AG08395 (cell line): ENCODE data around the gene PHF19.

Source experiments
- DNase-seq: peaks from one replicate; pipeline ENCODE4 v3.0.0; 2012; ENCODE audit warnings: mixed read lengths, low spot score

Gene PHF19

DNA sequence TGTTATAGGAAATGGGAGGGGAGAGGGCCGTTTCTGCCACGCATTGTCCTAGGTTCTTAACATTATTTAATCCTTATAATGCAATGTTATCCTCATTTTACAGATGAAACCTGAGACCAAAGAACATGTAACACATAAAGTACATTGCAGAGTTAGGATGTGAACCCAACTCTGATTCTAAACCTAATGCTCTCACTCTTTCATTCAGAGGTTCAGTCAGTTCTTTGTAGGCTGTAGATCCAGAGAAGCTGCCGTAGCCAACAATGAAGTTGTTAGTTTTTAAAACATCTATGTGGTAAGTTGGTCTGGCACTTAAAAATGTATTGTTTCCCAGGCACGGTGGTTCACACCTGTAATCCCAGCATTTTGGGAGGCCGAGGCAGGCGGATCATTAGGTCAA, 23.8 kb downstream of the PHF19 start:
- DNase-seq = no peak

DNA sequence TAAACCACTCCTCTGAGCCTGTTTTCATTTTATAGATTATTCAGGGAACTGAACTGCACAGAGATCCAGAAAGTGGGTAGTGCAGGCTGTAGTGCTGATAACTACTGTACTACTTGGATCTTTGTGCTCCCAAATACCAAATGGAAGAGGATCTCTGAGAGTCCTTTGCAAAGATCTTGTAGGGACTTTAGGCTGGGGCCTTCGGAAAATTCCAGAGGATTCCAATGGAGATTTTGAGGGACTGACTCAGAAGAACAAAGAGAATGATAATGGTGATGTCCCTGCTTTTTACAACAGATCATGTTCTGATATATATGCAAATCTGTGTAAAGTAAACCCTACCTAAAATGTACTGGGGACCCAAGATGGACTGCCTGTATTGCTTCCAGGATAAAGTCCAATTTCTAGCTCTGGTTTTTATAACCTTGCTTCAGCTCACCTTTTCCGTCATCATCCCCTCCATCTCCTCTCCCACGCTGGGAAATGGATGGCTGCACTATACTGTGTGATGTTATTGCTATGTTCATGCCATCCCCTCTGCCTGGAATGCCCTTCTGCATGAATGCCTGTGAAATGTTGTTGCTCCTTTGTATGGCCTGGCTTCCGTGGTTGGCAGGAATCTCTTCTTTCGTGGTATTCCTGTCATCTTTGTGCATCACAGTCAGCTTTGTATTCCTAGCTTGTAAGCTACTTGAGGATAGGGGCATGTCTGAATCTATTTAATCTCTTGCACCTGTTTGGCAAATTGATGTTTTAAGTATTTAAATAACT, 24.6 kb downstream of the PHF19 start:
- no peak for DNase-seq

DNA sequence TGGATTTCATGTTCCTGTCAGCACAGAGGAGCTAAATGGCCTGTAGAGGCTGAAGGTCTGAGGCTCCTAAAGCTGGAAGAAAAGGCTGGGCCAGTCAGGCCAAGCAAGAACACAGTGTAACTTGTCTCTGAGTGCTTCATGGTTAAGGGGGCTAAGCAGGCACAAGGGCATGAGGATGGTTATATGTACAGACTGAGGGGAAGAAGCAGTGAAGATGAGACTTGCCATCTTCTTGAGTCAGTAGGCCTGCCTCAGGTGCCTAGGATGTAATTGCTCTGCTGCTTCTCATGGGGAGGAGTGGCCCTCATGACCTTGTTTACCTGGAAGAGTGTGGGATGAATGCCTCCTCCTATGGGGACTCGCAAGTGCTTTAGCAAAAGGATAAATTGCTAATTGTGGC, 25.5 kb downstream of the PHF19 start:
- DNase-seq = no peak

DNA sequence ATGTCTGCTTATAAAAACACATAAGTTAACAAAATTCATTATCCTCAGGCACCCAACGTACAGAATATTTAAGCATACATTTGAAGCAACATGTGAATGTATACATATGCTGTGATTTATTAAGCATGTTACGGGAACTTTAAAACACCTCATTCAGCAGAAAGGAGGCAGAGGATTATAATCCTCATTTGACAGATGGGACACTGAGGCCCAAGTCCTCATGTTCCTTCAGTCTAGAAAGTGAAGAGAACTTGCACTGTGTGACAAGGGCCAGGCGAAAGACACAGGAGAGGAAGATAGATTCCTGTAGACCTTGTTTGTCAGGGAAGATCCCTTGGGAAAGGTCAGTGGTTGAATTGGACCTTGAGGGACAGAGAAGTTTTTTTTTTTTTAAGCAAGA, 26.7 kb downstream of the PHF19 start:
- no peak for DNase-seq

DNA sequence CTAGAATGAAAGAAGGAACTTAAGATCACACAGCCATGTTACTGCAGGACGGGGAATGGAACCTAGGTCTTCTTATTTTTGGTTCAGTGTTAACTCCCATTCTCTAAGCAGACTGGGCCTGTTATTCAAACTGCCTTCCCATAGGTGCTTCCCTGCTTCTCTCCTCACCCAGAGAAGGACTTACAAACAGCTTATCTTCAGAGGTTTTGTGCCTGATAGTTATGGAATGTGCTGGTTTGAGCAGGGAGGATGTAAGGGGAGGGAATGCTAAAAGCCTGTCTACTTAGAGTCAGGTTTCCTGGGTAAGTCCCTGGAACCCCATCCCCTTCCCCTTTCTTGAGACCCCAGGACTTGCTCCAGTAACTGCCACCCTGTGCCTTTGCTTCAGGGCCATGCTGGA, 30.1 kb downstream of the PHF19 start:
- DNase-seq = no peak

DNA sequence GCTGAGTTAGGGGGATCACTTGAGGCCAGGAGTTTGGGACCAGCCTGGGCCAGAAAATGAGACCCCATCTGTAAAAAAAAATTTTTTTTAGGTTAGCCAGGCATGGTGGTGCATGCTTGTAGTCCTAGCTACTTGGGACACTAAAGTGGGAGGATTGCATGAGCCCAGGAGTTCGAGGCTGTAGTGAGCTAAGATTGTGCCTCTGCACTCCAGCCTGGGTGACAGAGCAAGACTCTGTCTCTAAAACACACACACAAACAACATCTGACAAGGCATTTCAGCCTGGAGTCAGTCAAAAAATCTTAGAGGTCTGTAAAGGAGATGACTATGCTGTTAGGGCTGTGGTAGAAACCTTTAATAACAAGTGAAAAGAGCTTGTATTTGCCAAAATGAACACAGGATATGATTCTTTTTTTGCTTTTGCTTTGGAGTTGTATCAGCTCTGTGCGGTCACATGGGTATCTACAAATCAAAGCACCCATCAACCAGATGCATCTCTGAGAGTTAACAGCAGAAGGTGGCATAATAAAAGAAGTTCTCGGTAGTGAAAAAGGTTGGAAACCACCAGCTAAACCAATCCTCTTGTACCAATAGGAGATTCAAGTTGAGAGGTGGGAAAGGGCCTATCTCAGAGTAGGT, 30.6 kb downstream of the PHF19 start:
- DNase-seq = no peak

DNA sequence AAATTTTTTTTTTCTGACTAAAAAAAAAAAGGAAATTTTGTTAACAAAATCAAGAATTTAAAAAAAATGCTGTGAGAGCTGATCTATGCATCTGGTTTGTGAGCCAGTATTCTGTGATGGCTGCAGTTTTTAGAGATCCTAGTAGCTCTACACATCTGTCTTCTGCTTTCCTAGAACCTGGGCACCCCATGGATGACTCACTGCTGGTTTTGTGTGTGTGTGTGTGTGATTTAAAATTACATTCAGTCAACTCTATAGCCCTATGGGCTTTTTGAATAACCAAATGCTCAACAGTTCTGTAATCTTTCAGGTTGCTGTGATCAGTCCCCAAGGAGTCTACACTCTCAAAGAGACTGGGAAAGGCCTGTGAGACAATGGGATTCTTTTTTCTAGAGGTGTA, 31.7 kb downstream of the PHF19 start:
- DNase-seq = no peak

DNA sequence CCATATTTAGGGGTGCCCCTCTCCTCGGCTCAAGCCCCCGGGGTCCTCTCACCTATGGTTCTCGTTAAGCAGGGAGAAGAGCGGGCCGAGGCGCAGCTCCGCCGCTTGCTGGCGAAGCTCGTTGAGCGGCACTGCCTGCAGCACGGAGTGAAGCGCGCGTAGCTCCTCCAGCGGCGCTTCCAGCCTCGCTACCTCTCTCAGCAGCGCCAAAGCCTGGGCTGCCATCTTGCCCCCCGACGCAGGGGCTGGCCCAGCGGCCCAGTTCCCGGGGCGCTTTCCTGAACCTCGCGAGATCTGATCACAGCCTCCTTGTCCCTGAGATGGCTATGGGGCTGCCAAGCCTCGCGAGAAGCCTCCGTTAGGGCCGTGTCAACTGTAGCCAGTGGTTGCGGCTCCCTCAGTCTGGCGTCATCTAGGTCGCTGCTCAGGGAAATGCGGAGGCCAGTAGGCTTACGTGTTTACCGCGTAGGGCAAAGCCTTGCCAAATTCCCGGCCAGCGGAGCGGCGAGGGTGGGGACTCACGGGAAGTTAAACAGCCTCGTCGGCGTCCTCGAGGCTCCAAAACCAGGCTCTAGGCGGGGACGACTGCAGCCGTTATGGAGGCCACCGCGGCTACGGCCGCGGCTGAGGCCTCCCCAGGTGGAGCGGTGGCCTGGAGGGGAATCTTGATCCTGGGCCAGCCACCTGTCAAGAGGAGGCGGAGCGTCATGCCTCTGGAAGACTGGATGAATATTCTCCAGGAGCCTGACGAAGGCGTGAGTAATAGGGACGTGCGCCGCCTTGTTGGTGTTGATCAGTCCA, 34.1 kb downstream of the PHF19 start, which contains the start of gene PSMD5:
PSMD5 (minus strand) TSS at position 238 of the 801 bp plus-strand sequence; CDS start at position 225, 13 bp downstream.
- peak; percentile 98 for DNase-seq

DNA sequence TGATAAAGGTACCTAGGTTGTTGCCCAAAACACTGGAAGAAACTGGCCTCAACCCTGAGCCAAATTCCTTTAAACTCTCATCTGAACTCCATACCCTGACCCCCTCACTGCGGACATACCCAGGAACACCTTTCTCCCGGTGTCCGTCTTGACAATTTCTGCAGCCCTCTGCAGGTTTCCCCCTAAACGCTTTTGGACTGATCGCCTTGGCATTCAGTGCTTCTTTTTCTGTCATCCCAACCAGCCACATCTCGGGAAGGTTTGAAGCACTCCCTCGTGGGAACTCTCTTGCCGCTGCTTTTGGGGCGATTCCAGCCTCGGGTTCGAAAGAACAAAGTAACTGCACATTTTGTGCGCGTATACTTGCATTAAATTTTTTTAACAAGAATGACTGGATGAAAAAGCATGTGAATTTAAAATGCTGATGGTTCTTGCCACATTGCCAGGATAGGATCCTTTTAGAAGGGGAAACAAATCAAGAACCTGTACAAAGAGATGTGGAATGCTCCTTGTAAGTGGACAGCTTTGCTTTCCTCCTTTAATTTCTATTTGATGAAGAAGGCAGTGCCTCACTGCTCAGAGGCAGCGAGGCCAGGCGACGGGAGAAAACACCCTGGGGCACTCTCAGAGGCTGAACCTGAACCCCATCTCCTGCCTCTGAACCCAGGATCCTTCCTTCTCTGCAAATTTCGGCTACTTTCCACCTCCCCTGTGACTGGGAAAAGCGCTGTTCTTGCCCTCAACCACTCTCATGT, 34.9 kb downstream of the PHF19 start:
- DNase-seq = peak; percentile 5

DNA sequence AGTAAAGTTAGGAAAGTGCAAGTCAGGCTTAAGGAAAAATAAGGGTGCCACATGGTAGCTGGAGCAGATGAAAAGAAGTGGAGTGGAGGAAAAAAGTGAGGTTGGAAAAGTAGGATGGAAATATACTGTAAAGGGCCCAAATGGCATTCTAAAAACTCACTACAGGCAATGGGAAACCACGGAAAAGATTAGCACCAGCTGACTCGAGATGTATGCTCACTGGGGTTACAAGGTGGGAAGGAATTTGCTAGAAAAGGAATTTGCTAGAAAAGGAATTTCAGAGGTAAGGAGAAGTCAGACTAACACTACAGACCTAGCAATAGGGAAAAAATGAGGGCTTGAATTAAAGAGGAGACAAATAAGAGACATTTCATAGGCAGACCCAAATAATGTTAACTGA, 37.8 kb downstream of the PHF19 start:
- peak; percentile 23 for DNase-seq

DNA sequence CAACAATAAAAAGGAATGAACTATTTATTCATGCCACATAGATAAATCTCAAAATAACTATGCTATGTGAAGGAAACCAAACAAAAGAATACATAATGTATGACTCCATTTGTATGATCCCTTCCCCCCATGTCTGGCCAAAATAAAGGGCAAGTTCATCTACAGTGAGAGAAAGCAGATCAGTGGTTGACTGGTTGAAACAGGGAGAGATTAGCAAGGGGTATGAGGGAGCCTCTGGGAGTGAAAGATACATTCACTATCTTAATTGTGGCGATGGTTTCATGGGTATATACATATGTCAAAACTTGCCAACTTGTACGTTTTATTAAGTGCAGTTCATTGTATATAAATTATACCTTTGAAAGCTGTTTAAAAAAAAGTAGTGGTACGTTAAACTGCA, 39.1 kb downstream of the PHF19 start:
- DNase-seq = no peak

DNA sequence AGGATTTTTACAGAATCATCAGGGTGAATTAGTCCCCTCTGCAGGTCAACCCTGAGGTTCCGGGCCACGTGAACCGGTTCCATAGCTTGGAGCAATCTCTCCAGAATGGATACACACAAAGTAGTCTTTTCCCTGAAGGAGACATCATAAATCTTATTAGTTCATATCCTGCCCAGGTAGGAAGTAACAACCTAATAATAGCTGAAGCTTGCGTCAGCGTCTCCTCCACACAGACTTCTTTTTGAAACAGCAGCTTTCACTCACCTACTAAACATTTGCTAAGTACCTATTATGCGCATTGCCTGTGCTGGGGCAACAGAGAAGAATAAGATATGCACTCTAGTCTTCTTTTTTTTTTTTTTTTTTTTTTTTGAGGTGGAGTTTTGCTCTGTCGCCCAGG, 43.7 kb downstream of the PHF19 start:
- DNase-seq = no peak

DNA sequence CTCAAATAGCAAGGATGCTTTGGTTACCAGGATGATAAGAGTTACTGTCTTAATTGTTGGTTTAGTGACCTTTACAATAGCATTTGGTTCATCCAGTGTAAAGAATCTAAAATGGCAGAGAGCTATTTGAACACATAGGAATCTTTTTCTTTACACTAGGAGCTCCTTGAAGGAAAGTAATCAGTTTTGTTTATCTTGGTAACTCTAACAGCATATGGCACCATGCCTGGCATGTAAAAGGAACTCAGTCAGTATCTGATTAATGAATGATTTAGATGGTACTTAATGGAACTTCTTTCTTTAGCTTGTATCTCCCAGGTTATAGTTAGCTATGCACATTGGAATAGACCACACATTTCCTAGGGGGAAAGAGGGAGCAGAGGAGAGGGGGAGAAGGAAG, 44.2 kb downstream of the PHF19 start:
- no peak for DNase-seq

DNA sequence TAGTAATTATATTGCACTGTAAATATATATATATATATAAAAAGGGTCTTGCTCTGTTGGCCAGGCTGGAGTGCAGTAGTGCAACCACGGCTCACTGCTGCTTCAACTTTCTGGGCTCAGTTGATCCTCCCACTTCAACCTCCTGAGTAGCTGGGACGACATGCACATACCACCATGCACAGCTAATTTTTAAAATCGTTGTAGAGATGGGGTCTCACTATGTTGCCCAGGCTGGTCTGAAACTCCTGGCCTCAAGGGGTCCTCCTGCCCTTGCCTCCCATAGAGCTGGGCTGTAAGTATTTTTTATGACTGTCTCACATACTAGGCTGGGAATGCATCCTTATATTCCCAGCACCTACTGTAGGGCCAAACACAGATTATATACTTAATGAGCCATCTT, 46.1 kb downstream of the PHF19 start:
- no peak for DNase-seq

DNA sequence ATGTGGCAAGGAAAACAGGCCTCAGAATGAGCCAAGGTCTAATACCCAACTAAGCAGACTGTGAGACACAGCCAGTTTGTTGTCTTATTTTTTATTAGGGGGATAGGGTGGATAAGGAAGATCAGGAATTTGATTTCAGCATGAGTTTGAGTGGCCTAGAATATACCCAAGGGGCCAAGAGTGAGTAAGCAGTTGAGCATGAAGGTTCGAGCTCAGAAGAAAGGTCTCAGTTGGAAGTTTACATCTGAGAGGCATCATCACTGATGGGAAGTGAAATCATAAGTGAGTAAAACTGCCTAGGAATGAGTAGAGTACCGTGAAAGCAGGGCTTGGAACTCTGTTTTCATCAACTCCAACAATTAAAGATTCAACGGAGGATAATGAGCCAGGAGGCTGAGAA, 46.8 kb downstream of the PHF19 start:
- DNase-seq = no peak

DNA sequence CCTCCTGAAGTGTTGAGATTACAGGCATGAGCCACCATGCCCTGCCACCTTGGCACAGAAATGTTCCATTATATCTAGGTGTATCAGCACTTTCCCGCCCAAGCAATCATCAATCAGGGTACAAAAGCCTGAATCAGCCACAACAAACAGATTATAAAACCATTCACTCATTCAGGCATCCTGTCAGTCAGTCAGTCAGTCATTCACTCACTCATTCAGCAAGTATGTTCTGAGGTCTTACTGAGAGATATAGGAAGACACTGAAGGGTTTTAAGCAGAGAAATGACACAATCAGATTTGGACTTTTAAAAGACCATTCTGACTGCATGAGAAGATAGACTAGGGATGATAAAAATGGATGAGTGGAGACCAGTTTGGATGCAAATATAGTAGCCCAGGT, 47.3 kb downstream of the PHF19 start:
- no peak for DNase-seq

DNA sequence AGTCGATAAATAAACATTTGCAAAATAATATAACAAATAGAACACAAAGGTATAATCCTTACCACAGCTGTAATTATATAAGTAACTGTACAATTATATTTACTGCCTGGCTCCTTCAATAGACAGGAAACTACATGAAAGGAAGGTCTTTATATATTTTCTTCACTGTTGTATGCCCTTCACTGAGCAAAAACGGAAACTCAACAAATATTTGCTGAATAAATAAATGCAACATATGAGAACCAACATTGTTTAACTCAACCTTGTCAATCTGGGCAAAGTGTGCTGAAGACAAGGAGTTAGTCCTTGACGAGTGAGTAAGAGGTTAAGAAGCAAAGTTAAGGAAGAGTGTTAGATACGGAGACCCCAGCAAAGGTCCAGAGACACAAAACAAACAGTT, 56.9 kb downstream of the PHF19 start:
- no peak for DNase-seq

DNA sequence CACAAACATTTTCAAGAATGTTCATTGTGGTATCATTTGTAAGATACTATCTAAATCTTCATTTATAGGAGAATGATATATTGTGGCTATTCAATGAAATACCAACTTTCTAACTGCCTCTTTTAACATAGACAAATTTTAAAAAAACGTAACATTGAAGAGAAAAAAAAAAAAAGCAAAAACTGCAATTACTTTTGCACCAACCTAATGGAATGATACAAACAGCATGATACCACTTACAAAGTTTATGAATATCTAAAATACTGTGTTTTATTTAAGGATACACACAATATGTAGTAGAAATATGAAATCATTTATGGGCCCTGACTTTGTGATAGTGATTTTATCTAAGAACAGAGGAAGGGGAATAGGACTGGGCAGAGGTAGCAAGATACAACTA, 58.4 kb downstream of the PHF19 start:
- no peak for DNase-seq

DNA sequence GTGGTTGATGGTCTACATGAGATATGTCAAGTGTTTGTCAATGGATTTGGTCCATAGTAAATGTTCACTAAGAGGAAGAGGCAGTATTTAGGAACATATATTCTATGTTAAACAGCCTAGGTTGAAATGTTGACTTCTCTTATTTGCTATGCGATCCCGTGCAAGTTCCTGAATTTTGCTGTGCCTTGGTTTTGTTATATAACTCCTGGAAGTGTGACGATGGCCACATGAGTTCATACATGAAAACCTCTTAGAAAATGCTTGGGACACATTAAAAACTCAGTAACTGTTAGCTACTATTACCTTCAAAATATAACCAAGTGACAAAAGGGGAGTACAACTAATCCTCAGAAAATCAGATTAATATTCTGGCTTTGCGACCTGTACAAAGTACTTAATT, 61.9 kb downstream of the PHF19 start:
- no peak for DNase-seq

DNA sequence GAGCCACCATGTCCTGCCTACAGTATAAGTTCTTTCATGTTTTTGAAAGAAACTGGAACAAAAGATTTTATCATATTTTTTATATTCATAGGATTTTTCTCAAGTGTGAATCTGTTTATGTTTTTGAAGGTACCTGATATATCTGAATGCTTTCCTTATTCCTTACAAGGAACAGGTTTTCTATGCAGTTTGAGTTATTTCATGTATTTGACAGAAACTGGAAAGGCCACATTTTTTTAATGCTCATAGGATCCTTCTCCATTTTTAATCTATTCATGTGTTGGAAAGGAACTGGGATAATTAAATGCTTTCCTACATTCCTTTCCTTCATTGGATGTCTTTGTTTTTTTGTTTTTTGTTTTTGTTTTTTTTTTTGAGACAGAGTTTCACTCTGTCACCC, 68.1 kb downstream of the PHF19 start:
- no peak for DNase-seq

DNA sequence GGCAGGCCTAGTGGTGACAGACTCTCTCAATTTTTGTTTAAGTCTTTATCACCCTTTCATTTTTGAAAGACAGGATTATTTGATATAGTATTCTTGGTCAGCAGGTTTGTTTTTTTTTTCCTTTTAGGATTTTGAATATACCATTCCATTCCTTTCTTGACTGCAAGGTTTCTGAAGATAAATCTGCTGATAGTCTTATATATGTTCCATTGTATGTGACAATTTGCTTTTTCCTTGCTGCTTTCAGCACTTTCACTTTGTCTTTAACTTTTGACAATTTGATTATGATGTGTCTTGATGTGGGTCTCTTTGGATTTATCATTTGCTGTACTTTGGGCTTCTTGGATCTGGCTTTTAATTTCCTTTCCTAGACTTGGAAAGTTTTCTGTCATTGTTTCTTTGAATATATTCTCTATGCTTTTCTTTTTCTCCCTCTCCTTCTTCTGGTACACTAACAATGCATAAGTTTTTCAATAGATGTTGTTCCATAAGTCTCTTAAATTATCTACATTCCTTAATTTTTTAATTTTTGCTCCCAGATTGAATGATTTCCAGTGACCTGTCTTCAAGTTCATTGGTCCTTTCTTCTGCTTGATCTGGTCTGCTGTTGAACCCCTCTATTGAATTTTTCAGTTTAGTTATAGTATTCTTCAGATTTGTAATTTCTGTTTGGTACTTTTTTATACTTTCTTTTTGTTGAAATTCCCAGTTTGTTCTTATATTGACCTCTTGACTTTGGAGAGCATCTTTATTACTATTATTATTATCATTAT, 69.2 kb downstream of the PHF19 start:
- DNase-seq = no peak
